HG02623 (cell line): ENCODE measurements around the gene CCDC88C.

Experiments
- ATAC-seq: cut with Tn5 transposase; IDR thresholded peaks from one replicate; pipeline ENCODE4 v1.9.1; 2021; ENCODE audit warnings: moderate library complexity; ENCODE audit not compliant: unreplicated experiment

CCDC88C gene

DNA sequence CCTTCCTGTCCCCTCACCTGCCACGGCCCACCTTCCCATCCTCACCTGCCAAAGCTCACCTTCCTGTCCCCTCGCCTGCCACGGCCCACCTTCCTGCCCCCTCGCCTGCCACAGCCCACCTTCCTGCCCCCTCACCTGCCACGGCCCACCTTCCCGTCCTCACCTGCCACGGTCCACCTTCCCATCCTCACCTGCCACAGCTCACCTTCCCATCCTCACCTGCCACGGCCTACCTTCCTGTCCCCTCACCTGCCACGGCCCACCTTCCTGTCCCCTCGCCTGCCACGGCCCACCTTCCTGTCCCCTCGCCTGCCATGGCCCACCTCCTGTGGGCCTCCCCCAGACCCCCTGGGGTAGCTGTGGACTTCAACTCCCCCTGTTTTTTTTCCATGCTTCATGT, 124.3 kb downstream of the CCDC88C start:
- no peak for ATAC-seq

- ATAC-seq = no peak
These were observed 125.1 kb downstream of the CCDC88C start for GRCh38 chr14:91292491-91292890.

GRCh38 chr14:91291786-91292405, 125.7 kb downstream of the CCDC88C start:
- no peak for ATAC-seq

GRCh38 chr14:91290986-91291385, 126.6 kb downstream of the CCDC88C start:
- no peak for ATAC-seq

DNA sequence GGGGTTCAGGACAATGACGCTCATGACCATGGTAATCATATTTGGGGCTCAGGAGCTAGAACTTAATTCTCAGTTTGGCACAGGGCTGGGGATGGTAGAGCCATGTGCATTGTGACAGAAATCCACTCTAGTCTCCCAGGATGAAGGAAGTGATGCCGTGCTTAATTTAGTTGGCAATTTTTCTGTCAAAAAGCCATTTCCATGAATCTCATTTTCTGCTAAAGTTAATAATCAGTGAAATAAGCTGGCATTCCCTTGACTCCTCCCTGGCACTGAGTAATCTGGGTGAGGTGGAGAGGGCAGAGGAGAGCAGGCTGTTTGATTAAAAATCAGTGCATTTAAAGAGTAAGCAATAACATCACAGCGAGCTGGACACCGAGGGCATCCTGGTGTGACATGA, 128.2 kb downstream of the CCDC88C start:
- ATAC-seq = no peak

GRCh38 chr14:91288876-91289275, 128.7 kb downstream of the CCDC88C start:
- ATAC-seq = no peak

DNA sequence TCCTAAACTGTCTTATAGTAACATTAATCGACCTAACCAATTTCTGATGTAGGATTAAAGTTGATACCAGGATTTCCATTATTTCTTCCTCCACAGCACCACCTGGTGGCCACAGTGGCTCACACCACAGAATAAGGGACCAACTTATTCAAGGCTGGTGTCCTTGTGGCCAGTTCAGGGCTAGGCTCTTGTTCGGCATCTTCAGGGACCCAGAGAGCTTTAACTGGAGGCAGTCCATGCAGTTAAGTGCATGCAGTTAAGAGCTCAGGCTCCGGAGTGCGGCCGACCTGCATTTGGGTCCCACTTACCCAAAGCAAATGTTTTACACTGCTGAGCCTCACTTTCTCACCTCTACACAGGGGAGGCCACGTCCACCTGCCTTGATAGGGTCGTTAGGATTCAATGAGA, 131.1 kb downstream of the CCDC88C start:
- ATAC-seq = no peak

GRCh38 chr14:91284791-91285548, 132.7 kb downstream of the CCDC88C start:
- ATAC-seq = no peak

GRCh38 chr14:91284146-91284790, 133.4 kb downstream of the CCDC88C start:
- ATAC-seq = no peak

- ATAC-seq = no peak
These were observed 134.0 kb downstream of the CCDC88C start for GRCh38 chr14:91283666-91284065.

DNA sequence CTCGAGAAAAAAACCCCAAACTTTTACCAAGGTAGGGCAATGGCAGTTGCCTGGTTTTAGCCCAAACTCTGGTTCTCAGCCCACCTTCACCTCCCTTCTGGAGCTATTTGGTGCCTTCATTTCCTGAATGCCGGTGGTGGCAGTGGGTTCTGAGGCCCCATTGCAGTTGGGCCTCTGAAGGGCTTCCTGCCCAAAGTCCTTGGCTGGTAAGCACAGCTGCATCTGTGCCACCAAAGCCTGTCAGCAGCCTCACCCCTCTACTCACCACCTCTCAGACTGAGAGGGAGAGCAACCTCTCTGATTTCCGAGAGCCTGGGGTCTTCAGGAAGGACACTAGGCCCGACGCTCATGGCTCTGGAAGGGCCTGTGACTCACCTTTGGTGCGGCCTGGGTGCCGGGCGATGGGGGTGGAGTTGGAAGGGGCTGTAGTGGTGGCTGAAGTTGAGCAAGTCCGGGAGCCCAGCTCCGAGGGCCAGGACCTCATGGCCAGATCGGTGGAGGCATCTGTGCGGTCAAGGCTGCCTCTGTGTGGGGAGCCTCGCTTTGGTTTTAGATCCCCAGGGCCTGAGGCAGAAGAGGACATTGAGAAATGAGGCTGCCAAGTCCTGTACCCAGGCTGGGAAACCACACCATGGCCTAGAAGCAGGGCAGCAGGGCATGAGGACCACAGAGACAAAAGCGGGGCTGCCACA, 134.5 kb downstream of the CCDC88C start:
- no peak for ATAC-seq

GRCh38 chr14:91281346-91281745, 136.3 kb downstream of the CCDC88C start:
- no peak for ATAC-seq

- ATAC-seq = no peak
These were observed 137.5 kb downstream of the CCDC88C start for GRCh38 chr14:91280129-91280528.

- no peak for ATAC-seq
These were observed 138.3 kb downstream of the CCDC88C start for GRCh38 chr14:91279354-91279753.

GRCh38 chr14:91278383-91278715, 139.3 kb downstream of the CCDC88C start:
- no peak for ATAC-seq

GRCh38 chr14:91277546-91278382, 139.9 kb downstream of the CCDC88C start:
- no peak for ATAC-seq

GRCh38 chr14:91274796-91275195, 142.8 kb downstream of the CCDC88C start:
- no peak for ATAC-seq

DNA sequence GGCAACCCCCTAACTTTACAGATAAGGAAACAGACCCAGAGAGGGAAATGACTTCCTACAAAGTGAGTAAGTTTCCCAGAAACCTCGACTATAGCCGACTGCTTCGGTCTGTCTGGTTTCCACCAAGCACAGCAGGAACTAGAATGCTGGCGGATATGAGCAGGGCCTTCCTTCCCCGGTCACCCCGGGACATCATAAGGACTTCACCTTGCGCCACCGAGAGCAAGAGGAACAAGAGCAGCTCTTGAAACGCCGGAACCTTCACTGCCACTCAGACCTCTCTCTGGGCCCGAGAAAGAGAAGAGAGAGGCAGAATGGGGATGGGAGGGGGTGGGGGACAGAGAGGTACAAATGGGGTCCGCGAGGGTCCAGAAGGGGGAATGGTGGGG, 143.7 kb downstream of the CCDC88C start:
- no peak for ATAC-seq

- no peak for ATAC-seq
These were observed 144.2 kb downstream of the CCDC88C start for GRCh38 chr14:91273273-91273884.
